Measurements from ENCODE around the gene CLCNKB. TPM values are rescaled to one million over a fixed set of nuclear protein-coding genes. Genes with fewer than 3 reads are reported as not detected.

Gene CLCNKB
- total RNA-seq, 2 donors from 2014 or later: not detected

DNA sequence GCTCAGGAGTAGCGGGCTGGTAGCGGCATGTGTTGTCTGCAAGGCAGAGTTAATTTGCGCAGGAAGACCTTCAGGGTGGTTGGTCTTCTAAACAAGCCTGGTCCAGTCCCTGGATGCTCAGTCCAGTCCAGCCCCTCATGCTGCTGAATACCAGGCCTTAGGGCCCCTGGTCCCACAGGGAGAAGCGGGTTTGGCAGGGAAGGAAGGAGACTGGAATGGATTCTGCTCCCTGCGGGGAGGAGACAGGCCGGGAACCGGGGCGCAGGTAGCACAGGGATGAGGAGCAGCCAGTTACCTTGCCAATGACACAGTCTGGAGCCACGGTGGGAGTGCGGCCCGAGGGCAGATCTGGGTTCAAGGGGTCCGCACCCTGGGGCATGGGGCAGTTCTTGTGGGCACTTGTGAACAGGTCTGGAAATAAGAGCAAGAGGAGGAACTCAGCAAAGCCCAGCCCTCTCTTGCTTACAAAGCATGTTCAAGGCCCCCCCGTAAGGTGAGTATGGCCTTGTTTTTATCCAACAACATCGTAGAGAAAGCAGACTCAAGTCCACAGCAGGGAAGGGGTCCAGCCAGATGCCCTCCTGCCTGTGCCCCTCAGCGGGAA lies 19.7 kb downstream of the CLCNKB start:
- Mint-ChIP-seq H3K36me3 (no peaks in the 10 kb centered on the region), H3K9me3 (no peaks in the 10 kb centered on the region), H3K27ac (no peak overlapping the region)
- ATAC-seq: no peak
- DNase-seq (ENCODE audit: low spot score in 2 of 2): no peak

DNA sequence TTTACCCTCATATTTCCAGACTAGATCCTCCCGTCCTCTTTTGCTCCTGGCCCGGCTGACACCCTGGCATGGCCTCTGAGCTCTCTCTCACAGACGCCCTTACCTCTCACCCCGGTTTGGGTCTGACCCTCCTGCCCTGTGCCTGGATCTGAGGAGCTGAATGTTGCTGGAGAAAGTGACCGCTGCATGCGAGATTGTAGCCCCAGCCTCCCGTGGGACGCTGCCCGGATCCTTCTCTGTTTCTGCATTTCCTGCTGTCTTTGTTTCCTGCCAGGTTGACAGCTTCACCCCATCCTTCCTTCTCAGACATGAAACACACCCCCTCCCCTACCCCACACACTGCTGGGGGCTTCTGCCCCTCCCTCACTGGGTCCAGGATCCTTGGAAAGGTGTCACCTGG lies 20.3 kb downstream of the CLCNKB start:
- ATAC-seq: no peak
- H3K9me3 Mint-ChIP-seq: no peaks in the 10 kb centered on the region

DNA sequence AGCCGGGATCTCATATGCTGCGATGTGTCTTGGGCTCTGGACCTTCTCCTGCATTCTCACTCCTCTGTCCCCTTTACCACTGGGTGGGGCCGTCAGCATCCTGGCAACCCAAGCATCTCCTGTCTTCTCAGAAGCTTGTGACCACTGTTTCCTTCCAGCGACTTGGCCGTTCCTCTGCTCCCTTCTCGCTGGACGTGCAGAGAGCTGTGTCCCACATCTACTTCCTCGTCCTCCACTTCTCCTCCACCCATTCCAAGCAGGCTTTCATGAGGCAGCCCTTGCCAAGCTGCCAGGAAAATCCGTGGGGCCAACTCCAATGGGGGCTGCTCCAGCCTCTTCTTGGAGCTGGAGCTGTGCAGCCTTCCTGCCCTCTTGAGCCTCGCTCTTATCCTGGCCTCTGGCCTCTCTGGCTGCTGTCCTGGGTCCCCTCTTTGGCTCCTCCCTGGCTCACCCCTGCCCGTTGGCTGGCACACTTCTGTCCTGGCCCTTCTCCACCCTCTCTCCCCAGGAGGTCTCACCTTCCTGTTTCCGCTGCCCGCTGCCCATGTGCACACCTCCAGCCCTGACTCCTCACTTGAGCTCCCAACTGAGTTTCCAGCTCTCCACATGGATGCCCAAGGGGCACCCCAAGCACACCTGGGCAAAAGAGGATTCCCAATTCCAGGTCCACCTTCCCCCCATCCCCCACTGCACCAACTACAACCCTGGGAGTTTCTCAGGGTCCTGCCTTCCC lies 21.1 kb downstream of the CLCNKB start:
- no peak for ATAC-seq
- Mint-ChIP-seq H3K9me3 (no peaks in the 10 kb centered on the region), H3K36me3 (no peaks in the 10 kb centered on the region), H3K27ac (peak overlapping the region in 1 of 2 donors; percentile 53)
- no peak for DNase-seq (ENCODE audit: low spot score in 2 of 2)

More for the DNA sequence above, 20.3 kb downstream of the CLCNKB start:
- Mint-ChIP-seq H3K27ac (no peak overlapping the region), H3K36me3 (no peaks in the 10 kb centered on the region)
- DNase-seq (ENCODE audit: low spot score in 2 of 2): no peak

DNA sequence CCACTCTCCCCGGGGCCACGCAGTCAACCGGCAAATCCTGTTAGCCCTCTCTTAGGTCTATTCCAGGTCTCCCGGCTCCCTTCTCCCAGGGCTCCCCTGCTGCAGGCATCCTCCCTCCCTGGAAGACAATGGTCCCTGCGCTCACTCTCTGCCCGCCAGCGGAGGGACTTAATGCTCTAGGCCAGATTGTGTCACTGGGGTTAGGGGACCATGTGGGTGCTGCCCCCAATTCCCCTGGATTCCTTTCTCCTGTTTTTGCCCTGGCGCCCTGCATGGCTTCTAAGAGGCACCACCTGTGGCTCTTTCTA lies 21.6 kb downstream of the CLCNKB start:
- no peaks in the 10 kb centered on the region for H3K9me3 Mint-ChIP-seq
- no peak for DNase-seq (ENCODE audit: low spot score in 2 of 2)
- ATAC-seq: no peak
- H3K27ac Mint-ChIP-seq: peak overlapping the region in 1 of 2 donors; percentile 28
- H3K36me3 Mint-ChIP-seq: no peaks in the 10 kb centered on the region

DNA sequence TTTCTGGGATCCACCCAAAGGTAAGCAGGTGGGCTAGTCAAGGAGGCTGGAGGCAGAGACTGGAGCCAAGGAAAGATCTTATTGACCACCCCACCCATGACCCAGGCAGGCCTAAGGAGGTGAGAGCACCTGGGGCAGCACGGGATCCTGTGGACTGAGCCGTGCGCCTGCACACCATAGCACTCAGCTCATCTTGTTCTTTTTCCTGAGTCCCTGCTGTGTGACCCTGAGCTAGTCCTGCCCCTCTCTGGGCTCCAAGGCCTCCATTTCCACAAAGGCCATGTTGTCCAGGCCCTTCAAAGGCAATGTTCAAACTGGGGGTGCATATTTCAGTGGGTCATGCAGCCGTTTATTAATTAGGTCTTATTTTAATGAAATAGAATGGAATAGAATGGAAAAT lies 22.7 kb downstream of the CLCNKB start:
- DNase-seq (ENCODE audit: low spot score in 2 of 2): no peak
- ATAC-seq: no peak
- Mint-ChIP-seq H3K27ac (no peak overlapping the region), H3K36me3 (no peaks in the 10 kb centered on the region), H3K9me3 (no peaks in the 10 kb centered on the region)

DNA sequence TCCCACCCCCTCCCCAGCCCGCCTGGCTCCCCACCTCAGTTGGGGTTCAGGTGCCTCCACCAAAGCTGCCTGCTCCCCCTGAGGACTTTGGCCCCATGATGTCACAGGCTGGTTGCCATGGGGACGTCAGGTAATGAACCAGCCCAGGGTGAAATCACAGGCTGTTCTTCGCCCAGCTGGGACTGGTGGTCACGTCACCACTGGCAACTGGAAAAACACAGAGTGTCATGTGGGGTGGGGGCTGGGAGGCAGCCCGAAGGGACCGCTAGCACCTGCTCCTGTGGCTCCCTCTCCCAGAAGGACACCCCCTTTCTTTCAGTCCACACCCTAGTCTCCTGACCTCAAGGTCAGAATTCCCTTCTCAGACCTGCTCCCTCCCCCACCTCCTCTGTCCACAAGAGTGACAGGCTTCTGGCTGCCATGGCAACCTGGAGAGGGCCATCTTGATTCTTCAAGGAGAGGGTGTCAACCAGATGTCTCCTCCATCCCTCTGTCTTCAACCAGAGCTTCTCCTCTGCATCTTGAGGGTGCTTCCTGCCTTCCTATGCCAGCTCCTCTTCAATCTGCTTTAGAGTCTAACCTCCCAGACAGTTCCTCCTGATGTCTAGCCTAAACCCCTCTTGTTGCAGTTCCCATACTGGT lies 23.7 kb downstream of the CLCNKB start:
- Mint-ChIP-seq H3K27ac (no peak overlapping the region), H3K9me3 (no peaks in the 10 kb centered on the region), H3K36me3 (no peaks in the 10 kb centered on the region)
- DNase-seq (ENCODE audit: low spot score in 2 of 2) (no peak), ATAC-seq (peak in 1 of 2 donors; percentile 18)

DNA sequence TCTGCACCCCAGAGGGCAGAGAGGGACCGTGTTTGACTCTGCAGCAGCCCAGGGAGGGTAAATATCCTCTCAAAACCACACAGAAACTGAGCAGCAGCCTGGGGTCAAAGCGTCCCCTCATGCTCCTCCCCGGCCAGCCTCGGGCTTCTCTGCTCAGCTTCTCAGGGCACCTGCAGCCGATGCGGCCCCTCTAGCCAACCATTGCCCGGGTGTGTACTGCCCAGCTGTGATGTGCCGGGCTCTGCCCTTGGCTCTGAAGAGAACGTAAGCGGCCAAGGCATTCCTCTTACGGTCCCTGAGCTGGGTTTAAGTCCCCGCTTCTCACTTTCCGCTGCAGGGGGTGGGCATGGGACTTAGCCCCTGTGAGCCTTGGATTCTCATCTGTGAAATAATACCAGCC lies 24.4 kb downstream of the CLCNKB start:
- Mint-ChIP-seq H3K36me3 (no peaks in the 10 kb centered on the region), H3K27ac (no peak overlapping the region), H3K9me3 (no peaks in the 10 kb centered on the region)
- ATAC-seq (no peak), DNase-seq (ENCODE audit: low spot score in 2 of 2) (no peak)

DNA sequence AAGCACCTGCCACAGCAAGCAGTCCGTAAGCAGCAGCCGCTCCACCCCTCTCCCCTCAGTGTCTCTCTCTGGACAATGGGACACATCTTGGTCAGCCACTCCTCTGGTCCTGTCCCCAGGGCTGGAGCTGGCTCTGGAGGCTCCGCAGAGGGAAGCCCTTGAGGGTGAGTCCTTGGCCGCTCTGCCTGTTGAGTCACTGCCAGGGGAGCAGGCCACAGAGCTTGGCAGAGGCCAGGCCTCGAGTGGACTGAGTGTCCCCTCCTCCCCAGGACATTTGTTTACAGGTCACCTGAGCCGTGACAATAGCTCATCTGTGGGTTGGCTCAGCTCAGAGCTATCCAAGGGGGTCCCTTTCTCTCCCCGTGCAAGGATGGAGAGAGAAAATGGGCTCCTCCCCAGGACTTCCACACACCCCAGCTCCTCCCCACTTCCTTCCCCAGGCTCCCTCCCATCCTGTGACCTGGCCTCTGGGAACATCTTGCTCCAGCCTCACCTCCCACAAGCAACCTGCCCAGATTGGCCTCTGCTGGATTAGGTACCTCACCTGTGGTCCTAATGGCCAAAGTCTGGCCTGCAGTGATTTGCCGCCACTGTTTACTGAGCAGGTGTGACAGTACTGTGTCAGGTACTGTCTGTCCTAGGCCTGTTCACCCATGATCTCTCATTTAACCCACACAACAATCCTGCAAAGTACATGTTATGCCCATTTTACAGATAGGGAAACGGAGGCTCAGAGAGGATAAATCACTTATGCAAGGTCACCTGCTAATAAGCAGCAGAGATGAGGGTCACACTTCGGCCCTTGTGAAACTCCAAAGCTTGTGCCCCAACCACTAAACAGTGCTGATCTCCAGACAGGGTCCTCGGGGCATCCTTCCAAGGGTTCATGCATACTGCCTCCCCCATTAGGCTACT lies 25.0 kb downstream of the CLCNKB start:
- Mint-ChIP-seq H3K36me3 (no peaks in the 10 kb centered on the region), H3K27ac (no peak overlapping the region), H3K9me3 (no peaks in the 10 kb centered on the region)
- ATAC-seq: no peak
- no peak for DNase-seq (ENCODE audit: low spot score in 2 of 2)

DNA sequence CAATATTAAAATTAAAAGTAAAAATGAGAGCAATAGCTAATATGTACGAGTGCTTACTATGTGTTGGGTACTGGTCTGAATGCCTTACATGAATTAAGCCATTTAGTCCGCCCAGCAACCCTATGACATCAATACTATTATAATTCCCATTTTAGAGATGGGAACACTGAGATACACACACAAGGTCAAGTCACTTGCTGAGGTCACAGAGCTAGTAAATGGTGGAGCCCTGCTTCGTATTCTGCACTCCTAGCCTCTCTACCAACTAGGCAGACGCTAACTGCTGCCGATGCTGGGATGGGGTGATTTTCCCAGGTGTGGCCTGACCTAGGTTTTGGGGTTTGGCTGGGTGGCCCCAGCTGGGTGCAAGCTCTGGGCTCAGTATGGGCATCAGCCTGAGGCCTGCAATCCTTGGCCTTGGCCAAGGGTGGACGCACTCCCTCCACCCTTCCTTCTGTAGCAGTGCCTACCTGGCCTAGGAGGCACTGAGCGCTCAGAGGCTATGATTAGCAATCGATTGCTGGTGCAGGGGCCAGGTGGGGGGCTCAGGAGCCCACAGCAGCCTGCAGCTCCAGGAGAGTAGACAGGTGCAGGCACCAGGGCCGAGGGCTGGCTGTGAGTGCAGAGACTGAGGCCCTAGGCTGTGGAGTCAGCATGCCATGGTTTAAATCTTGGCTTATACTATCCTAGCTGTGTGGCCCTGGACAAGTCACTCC lies 27.2 kb downstream of the CLCNKB start:
- Mint-ChIP-seq H3K27ac (no peak overlapping the region), H3K36me3 (no peaks in the 10 kb centered on the region), H3K9me3 (no peaks in the 10 kb centered on the region)
- ATAC-seq (no peak), DNase-seq (ENCODE audit: low spot score in 2 of 2) (no peak)

DNA sequence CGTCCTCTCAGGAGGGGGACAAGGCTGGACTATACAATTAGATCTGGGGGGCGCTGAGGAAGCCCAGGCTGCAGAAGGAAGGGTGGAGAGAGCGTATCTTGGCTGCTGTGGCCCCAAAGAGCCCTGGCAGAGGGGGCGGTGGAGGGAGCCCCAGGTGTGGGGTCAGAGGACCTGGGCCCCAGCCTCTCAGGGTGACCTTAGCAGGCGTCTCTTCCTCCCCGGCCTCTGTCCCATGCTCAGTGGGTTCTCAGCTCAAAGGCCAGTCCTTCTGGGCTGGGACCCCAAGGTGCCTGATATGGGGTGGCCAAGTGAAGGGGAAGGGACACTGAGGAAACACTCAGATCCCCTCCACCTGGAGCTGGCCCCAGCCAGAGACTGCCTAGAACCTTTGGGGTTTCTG lies 28.0 kb downstream of the CLCNKB start:
- H3K36me3 Mint-ChIP-seq: no peaks in the 10 kb centered on the region
- H3K27ac Mint-ChIP-seq: no peak overlapping the region
- no peaks in the 10 kb centered on the region for H3K9me3 Mint-ChIP-seq
- no peak for ATAC-seq
- DNase-seq (ENCODE audit: low spot score in 2 of 2): no peak

DNA sequence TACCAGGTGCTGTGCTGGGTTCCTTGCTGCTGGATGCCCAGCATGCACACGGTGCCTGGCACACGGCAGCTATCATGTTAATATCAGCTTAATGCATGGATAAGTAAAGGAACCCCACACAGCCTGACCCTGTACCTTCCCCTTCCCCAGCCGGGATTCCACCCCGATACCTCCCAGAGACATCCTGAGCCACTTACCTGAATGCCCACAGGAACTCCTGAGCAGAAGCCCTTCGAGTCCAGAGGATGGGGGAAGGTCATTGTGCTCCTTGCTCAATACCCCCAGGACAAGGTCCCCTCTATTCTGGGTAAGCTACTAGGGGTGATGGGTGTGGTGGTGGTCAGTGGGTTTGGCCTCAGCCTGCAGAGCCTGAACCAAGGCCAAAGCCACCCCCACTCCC lies 28.5 kb downstream of the CLCNKB start:
- H3K27ac Mint-ChIP-seq: no peak overlapping the region
- no peaks in the 10 kb centered on the region for H3K36me3 Mint-ChIP-seq
- no peaks in the 10 kb centered on the region for H3K9me3 Mint-ChIP-seq
- DNase-seq (ENCODE audit: low spot score in 2 of 2) (no peak), ATAC-seq (no peak)

DNA sequence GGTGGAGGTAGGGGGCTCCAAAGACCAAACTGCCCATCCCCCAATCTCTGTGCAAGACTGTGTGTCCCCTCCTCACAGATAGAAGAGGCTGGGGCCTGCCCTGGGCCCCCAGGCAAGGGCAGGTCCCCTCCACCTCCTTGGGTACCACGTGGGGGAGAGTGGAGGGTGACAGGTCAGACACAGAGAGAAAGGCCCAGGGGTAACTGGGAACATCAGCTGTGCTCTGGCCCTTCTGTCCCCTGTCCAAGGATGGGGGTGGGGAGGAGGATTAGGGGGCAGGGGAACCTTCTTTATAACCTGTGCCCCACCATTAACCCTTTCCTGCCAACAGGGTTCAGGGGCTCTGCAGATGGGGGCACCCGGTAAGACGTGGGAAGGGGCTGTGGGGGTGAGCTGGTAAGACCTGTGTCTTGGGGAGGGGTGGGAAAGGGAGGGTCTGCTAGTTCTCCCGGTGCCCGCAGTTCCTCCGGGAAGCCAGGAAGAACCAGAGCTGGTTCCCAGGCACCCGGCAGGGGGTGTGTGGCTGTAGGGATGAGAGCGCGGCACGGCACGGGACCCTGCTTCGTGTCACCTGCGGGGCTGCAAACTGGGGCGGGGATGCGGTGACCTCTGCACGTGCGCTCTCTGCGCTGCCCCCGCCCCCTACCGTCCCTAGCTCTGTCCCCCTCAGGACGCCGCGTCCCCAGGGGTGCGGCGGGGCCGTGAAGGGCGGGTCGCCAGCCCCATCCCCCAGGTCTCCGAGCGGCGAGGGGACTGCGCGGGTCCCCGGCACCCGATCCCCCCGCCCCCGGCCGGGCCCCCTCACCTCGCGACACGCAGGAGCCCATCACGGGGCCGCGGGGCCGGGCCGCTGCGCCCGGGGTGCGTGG lies 29.3 kb downstream of the CLCNKB start:
- DNase-seq (ENCODE audit: low spot score in 2 of 2) (no peak), ATAC-seq (peak in 1 of 2 donors; percentile 55)
- Mint-ChIP-seq H3K36me3 (no peaks in the 10 kb centered on the region), H3K9me3 (no peaks in the 10 kb centered on the region), H3K27ac (no peak overlapping the region)

DNA sequence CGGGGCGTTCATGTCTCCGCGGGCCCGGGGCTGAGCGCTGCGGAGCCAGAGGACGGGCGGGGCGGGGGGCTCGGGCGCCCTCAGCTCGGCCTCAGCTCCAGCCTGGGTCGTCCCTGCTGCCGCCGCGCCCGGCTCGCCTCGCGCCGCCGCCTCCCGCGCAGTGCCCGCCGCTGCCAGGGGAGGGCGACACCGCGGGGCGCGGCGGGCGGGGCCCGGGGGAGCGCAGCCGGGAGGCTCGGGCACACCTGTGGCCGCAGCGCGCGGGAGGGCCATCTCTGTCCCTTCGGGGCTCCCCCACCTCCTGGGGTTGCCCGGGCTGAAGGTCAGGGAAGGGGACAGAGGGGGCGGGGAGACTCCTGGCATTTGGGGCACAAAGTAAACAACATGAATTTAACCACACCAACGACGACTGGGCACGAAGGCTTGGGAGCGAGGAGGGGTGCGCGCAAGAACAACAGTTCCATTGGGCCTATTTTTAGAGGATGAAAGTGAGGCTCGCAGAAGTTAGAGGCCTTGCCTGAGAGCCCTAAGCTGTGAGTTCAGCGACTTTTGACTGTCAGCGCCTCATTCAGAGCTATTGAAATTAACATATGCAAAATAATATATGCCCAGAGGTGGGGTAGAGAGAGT lies 30.0 kb downstream of the CLCNKB start, which contains the start of gene FAM131C:
Gene FAM131C, minus strand, starts transcription at position 162 of the 630 bp plus-strand sequence. CDS start 209 bp downstream, outside the sequence.
- peak; percentile 68 to 70 for DNase-seq (ENCODE audit: low spot score in 2 of 2)
- no peaks in the 10 kb centered on the region for H3K36me3 Mint-ChIP-seq
- no peaks in the 10 kb centered on the region for H3K9me3 Mint-ChIP-seq
- no peak within 1 kb of the TSS for H3K27ac Mint-ChIP-seq
- ATAC-seq: peak; percentile 86 to 90

DNA sequence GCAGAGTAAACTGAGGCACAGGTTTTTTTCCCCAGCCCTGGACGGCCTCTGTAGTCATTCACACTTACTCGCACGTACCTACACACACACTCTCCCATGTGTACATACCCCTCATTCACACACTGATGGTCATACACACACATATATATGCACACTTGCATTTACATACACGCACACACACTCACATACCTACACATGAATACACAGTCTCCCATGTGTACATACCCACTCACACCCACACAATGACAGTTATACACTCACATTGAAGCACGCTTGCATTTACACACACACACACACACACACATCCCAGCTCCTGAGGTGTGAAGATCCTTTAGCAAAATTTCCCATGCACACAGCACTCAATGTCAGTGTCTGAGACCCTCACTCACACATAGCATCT lies 30.6 kb downstream of the CLCNKB start:
- H3K9me3 Mint-ChIP-seq: no peaks in the 10 kb centered on the region
- H3K36me3 Mint-ChIP-seq: no peaks in the 10 kb centered on the region
- DNase-seq (ENCODE audit: low spot score in 2 of 2): no peak
- no peak for ATAC-seq
- H3K27ac Mint-ChIP-seq: no peak overlapping the region

DNA sequence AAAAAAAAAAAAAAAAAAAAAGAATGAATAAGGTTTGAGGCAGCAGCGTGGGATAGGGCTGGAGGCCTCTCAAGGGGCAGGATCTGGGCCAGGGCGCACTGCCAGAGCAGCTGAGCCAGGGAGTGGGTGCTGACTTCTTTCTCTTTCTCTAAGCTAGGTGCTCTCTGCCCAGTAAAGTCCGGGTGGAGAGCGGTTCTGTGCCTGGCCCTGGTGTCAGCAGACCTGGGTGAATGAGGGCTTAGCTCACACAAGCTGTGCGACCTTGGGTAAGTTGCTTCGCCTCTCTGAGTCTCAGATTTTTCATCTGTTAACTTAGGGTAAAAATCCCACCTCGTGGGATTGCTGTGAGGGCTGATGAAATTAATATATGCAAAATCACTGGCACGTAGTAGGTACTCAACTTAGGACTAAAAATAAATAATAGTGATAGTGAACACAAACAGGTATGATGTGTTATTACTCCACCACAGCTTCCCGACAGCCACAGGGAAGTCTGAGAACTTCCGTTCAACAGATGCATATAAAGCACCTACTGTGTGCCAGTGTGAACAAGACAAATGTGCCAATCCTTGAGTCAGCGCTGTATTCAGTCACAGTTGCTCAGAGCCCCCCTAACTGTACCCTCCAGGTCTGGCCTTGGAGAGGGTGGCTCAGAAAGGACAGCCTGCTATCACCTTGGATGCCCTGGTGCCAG lies 31.9 kb downstream of the CLCNKB start:
- no peak overlapping the region for H3K27ac Mint-ChIP-seq
- no peaks in the 10 kb centered on the region for H3K9me3 Mint-ChIP-seq
- no peaks in the 10 kb centered on the region for H3K36me3 Mint-ChIP-seq
- ATAC-seq: no peak
- no peak for DNase-seq (ENCODE audit: low spot score in 2 of 2)

Data from activated naive CD4-positive, alpha-beta T cell treated with anti-CD3 and anti-CD28 coated beads, Interleukin-2, amount 50 U/mL, for 72 hours (primary cell).